ENCODE results near the gene RIPK4. TPM values are rescaled to one million over a fixed set of nuclear protein-coding genes. Genes with fewer than 3 reads are reported as not detected.

Gene RIPK4
- total RNA-seq, 1 donor: 0.31 TPM

DNA sequence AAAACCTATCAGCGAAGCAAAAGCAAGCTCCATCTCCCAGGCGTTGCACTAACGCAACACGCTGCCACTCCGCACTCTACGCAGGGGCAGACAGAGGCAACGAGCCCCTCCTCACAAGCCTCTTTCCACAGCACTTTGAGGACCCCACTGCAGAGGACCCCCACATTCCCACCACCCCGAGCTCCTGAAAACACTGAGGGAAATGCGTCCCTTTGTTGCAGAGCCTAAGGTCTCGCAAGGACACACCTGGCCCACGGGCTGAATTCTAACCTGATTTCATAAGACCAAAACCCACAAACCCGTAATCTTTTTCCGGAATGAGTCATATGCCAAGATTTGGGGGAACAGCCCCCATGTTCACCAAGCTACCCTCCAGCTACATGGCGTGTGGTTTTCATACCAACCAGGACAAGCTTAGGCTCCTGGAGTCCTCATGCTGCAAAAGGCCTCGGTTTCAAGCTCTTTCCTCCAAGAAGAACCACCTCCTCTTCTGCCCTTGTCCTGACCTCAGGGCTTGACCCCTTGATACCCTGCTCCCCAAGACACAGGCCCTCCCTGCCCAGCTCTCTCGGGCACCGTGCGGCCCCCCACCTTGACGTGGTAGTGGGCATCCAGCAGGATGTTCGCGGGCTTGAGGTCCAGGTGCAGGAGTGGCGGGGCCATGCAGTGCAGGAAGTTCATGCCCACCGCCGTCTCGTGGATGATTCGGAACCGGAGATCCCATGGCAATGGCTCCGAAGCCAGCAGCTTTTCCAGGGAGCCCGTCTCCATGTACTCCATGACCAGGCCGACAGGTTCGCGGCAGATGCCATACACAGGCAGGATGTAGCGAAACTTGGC is 10.7 kb downstream of the RIPK4 start:
- Histone ChIP-seq H3K27me3 (ENCODE audit: insufficient read depth, low read length) (peaks cover 3% of the 10 kb centered on the region), H3K4me1 (ENCODE audit: insufficient read depth, low read length) (peaks cover 20% of the 10 kb centered on the region), H3K4me3 (ENCODE audit: low read length) (no peak overlapping the region), H3K9me3 (ENCODE audit: low read depth, low read length) (no peaks in the 10 kb centered on the region)

DNA sequence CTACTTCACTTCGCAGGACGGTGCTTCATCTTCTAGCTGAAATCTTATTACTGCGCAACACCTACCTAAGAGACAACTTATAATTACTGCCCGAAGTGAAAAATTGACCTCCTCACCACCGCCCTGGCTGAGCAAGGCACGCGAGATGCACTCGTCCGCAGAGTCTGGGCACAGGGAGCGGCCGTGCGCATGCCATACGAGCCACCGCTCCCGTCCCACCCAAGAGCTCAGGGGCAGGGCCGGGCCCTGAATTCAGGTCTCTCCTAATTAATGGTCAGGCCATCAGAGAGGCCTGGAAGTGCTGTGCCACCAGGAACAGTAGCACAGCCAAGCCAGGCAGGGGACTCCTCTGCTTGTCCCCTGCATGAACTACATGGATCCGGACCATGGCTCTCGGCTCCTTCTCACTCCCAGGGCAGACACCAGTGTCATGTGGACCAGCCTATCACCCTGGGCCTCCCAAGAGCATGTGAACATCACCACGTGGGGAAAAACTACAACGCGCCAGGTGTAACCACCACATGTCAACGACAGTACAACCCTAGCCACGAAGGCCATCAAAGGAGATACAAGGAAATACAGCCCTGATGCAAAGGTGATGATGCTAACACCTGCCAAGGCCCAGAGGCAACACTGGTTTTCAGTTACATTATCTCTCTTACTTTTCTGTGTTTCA is 11.5 kb downstream of the RIPK4 start:
- Histone ChIP-seq H3K9me3 (ENCODE audit: low read depth, low read length) (no peaks in the 10 kb centered on the region), H3K27me3 (ENCODE audit: insufficient read depth, low read length) (no peaks in the 10 kb centered on the region), H3K4me1 (ENCODE audit: insufficient read depth, low read length) (peaks cover 12% of the 10 kb centered on the region), H3K4me3 (ENCODE audit: low read length) (no peak overlapping the region)

DNA sequence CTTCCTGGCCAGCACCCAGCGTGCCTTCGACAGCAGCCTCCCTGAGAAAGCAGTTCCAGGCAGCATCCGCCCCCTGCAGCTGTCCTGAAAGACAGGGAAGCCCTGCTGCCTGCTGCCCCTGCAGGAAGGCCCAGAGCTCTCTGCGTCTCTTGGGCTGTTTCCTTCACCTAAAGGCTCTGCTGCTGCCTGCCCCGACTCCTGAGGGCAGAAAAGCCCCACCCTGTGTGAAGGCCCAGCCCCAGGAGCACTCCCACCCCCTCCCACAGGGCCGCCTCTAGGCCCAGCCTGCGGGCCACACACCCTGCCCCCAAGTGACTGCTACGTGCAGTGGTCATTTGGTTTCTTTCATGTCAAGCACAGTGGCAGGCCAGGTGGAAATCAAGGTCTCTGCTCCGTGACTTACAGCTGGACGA is 12.4 kb downstream of the RIPK4 start:
- H3K9me3 ChIP-seq (ENCODE audit: low read depth, low read length): no peaks in the 10 kb centered on the region
- no peak overlapping the region for H3K4me3 ChIP-seq (ENCODE audit: low read length)
- H3K4me1 ChIP-seq (ENCODE audit: insufficient read depth, low read length): peaks cover 5% of the 10 kb centered on the region
- H3K27me3 ChIP-seq (ENCODE audit: insufficient read depth, low read length): no peaks in the 10 kb centered on the region

DNA sequence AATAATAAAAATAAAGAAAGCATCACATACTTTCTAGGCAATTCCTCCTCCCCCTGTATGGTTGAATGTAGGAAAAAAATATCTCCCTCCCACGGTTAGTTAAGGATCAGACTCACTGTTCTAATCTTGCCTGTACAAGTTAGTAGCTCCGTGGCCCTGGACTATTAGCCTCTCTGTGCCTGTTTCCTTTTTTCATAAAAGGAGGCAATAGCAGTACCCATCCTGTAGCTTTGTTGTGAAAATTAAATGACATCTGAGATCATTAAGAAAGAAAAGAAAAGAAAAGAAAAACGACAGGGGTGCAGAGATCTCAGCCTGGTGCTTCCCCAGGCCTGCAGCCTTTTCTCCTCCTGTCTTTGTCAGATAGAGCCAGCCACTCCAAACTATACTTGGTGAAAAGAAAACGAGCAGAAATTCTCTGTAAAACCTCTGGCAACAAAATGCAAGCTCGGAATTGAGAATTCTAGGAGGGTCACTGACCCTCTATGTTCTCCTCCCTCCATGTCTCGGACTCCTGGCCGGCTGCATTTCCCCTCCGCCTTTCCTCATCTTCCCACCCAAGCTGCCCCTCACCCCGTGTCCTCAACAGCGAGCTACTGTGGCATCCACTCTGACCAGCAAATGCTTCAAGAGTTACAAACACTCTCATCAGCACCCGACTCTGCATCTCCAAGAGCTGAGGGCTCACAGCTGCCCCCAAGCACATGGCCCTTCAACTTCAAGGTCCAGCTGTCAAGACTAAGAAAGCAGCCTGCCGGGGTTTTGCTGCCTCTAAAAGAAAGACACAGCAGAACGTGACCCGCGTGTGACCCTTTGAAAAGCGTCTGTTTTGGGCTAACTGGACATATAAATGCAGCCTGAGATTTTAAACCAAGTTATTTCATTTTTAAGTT is 13.6 kb downstream of the RIPK4 start:
- Histone ChIP-seq H3K4me3 (ENCODE audit: low read length) (no peak overlapping the region), H3K4me1 (ENCODE audit: insufficient read depth, low read length) (peaks cover 5% of the 10 kb centered on the region), H3K9me3 (ENCODE audit: low read depth, low read length) (no peaks in the 10 kb centered on the region), H3K27me3 (ENCODE audit: insufficient read depth, low read length) (no peaks in the 10 kb centered on the region)

DNA sequence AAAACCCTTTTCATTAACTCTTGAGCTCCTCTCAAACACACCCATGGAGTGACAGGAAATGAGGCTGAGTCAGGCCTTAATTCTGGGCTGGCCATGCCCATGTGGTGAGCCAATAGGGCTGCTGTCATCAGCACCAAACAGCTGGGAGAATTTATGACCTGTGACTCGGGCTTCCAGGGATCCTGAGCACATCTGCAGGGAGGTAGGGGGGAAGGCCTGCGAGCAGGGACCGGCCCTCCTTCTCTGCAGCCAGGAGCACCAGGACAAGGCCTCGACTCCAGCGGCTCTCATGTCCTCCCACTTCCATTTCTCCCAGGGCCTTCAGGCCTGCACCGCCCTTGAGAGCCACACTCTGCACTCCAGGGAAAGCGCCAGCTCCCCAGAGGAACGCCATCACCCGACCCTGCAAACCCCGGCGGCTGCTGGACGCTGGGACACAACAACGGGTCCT is 14.6 kb downstream of the RIPK4 start:
- no peaks in the 10 kb centered on the region for H3K27me3 ChIP-seq (ENCODE audit: insufficient read depth, low read length)
- H3K4me3 ChIP-seq (ENCODE audit: low read length): no peak overlapping the region
- peaks cover 5% of the 10 kb centered on the region for H3K4me1 ChIP-seq (ENCODE audit: insufficient read depth, low read length)
- H3K9me3 ChIP-seq (ENCODE audit: low read depth, low read length): no peaks in the 10 kb centered on the region

DNA sequence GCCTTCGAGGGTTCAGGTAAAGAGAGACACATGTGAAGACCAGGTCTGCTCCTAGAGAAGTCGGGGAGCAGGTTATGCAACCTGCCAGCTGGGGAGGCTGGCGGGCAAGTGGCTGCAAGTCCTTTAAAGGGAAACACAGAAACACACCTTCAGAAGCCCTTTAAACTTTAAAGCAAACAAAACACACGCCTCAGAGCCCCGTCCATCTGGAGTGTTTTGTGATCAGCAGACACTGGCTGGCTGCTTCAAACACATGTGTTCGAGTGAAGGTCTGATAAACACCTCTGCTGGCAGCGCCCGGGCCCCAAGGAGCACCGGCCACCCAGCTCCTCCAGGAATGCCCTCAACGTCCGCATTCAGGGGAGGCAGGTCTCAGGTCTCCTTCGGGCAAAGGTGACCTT is 15.2 kb downstream of the RIPK4 start:
- H3K4me1 ChIP-seq (ENCODE audit: insufficient read depth, low read length): peaks cover 5% of the 10 kb centered on the region
- H3K4me3 ChIP-seq (ENCODE audit: low read length): no peak overlapping the region
- no peaks in the 10 kb centered on the region for H3K27me3 ChIP-seq (ENCODE audit: insufficient read depth, low read length)
- H3K9me3 ChIP-seq (ENCODE audit: low read depth, low read length): no peaks in the 10 kb centered on the region

DNA sequence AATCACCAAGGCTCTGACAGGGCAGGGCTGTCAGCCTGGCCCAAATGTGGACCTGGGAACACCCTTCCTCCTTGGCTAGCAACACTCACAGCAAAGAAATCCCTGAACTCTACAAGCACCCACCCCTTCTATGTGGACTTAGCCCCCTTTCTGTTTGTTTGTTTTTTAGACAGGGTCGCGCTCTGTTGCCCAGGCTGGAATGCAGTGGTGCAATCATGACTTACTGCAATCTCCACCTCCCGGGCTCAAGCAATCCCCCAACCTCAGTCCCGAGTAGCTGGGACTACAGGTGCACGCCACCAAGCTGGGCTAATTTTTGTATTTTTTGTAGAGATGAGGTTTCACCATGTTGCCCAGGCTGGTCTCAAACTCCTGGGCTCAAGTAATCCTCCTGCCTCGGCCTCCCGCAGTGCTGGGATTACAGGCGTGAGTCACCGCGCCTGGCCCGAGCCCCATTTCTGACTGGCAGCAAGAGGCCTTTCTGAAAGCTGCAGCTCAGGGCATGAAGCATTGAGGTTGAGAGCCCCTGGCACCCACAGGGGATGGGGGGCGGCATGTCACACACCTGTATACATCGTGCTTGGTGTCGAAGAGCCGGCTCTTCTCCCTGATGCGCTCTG is 16.2 kb downstream of the RIPK4 start:
- H3K27me3 ChIP-seq (ENCODE audit: insufficient read depth, low read length): no peaks in the 10 kb centered on the region
- H3K4me3 ChIP-seq (ENCODE audit: low read length): no peak overlapping the region
- no peaks in the 10 kb centered on the region for H3K9me3 ChIP-seq (ENCODE audit: low read depth, low read length)
- H3K4me1 ChIP-seq (ENCODE audit: insufficient read depth, low read length): peaks cover 5% of the 10 kb centered on the region

DNA sequence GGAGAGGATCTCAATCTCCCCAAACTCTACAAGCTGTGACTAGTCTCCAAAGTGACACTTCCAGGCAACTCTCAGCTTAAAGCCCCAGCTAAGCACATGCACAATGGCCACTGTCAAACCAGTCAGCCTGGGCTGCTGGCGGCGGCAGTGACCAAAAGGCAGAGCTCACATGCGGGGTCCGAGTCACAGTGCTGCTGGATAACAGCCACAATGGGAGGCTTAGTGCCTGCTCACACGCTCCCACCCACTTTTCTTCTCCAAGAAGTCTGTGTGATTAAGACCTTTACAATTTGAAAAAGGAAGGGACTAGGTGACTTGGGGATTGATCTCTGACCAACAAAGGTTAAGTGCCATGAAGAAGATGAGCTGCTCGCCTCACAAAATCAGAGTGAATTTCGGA is 16.8 kb downstream of the RIPK4 start:
- no peaks in the 10 kb centered on the region for H3K9me3 ChIP-seq (ENCODE audit: low read depth, low read length)
- H3K4me1 ChIP-seq (ENCODE audit: insufficient read depth, low read length): peaks cover 5% of the 10 kb centered on the region
- no peak overlapping the region for H3K4me3 ChIP-seq (ENCODE audit: low read length)
- no peaks in the 10 kb centered on the region for H3K27me3 ChIP-seq (ENCODE audit: insufficient read depth, low read length)

DNA sequence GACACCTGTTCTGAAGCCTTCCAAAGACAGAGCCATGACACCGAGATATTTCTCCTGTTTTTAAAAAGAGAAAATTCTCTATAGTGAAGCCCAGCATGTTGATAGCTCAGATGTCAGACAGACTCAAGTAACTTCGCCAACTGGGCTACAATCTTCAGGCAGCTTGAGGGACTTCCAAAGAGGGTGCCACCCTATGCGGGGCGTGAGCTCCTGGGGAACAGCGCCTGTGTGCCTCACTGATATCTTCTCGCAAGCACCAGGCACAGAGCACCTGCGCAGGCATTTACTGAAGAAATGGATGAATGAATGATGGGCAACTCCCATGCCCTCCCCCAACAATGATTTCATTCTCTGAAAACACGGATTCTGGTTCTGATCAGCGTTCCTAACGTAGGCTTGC is 17.6 kb downstream of the RIPK4 start:
- Histone ChIP-seq H3K4me1 (ENCODE audit: insufficient read depth, low read length) (peaks cover 5% of the 10 kb centered on the region), H3K4me3 (ENCODE audit: low read length) (no peak overlapping the region), H3K27me3 (ENCODE audit: insufficient read depth, low read length) (no peaks in the 10 kb centered on the region), H3K9me3 (ENCODE audit: low read depth, low read length) (no peaks in the 10 kb centered on the region)

DNA sequence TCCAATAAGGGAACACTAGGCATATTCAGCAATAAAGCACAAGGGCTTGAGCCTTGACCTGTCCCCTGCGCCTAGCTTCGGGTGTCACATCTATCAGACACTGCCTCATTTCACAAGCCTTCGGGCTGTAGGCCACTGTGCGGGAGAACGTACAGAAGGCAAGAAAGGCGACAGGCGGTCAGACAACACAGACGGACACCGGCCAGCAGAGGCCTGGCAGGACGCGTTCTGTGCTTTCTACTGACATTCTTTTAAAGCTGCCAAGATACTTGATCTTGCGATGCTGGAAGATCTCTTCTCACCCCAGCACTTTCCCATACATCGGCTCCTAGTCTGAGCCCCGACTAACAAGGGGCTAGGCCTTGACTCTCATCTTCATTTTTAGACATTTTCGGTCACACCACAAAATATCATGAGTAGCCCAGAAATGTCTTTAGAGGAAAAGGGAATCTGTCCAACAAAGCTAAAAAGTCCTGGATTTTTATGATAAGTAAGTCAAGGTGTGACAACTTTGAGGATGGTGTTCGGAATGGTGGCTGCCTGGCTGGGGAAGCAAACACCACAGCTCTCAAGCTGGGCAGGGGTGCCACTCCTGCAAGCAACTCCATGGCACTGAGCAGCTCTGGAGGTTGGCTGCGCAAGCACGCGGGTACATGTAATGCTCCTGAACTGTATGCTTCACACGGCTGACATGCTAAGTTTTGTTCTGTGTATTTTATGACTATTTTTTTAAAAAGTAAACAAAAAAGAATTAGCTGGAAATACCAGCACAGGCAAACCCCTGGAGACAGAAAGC is 18.7 kb downstream of the RIPK4 start:
- no peak overlapping the region for H3K4me3 ChIP-seq (ENCODE audit: low read length)
- peaks cover 5% of the 10 kb centered on the region for H3K4me1 ChIP-seq (ENCODE audit: insufficient read depth, low read length)
- no peaks in the 10 kb centered on the region for H3K9me3 ChIP-seq (ENCODE audit: low read depth, low read length)
- H3K27me3 ChIP-seq (ENCODE audit: insufficient read depth, low read length): no peaks in the 10 kb centered on the region

DNA sequence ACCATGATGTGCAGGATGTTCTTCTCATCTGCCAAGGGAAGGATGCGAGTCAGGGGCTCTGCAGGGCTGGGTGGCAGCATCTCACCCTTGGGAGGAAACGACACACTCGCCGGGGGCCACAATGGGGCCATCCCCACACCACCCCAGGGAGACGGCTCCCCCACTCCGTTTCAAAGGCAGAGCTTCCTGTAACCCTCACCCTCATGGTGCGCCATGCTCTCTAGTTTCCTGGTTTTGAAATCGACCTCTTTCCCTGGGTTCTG is 20.2 kb downstream of the RIPK4 start:
- H3K27me3 ChIP-seq (ENCODE audit: insufficient read depth, low read length): no peaks in the 10 kb centered on the region
- H3K4me1 ChIP-seq (ENCODE audit: insufficient read depth, low read length): no peaks in the 10 kb centered on the region
- H3K9me3 ChIP-seq (ENCODE audit: low read depth, low read length): no peaks in the 10 kb centered on the region
- no peak overlapping the region for H3K4me3 ChIP-seq (ENCODE audit: low read length)

DNA sequence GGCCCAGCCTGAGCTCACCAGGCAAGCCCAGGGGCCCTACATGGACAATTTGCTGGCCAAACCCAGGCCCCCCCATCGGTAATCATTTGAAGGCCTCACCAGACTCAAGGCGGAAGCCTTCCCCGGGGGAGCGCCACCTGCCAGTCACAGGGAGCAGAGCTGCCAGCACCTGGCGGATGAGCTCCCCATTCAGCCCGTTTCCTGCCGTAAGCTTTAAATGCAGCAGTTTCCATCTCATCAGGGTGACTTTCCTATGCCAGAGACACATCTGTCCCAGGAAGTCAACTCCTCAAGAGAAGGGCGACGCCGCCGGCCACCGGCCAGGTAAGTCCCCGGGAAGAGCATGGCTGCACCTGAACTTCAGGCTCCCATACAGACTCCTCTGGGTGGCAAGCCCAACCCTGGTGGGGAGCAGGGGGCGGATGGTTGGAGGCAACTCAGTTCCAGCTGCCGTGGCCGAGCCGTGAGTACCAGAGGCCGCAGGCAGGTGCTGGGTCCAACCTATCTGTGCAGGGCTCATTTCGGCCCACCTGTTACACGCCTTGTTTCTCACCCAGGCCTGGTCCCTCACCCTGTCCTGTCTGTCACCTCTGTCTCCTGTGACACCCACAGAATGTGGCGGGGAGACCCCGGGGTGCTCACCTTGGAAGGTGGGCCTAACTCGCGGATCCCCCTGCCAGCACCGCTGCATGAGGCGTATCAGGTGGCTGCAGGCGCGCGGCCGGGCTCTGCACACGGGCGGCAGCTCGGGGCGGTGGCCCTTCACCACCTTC is 20.7 kb downstream of the RIPK4 start:
- H3K4me3 ChIP-seq (ENCODE audit: low read length): no peak overlapping the region
- no peaks in the 10 kb centered on the region for H3K4me1 ChIP-seq (ENCODE audit: insufficient read depth, low read length)
- no peaks in the 10 kb centered on the region for H3K9me3 ChIP-seq (ENCODE audit: low read depth, low read length)
- no peaks in the 10 kb centered on the region for H3K27me3 ChIP-seq (ENCODE audit: insufficient read depth, low read length)

DNA sequence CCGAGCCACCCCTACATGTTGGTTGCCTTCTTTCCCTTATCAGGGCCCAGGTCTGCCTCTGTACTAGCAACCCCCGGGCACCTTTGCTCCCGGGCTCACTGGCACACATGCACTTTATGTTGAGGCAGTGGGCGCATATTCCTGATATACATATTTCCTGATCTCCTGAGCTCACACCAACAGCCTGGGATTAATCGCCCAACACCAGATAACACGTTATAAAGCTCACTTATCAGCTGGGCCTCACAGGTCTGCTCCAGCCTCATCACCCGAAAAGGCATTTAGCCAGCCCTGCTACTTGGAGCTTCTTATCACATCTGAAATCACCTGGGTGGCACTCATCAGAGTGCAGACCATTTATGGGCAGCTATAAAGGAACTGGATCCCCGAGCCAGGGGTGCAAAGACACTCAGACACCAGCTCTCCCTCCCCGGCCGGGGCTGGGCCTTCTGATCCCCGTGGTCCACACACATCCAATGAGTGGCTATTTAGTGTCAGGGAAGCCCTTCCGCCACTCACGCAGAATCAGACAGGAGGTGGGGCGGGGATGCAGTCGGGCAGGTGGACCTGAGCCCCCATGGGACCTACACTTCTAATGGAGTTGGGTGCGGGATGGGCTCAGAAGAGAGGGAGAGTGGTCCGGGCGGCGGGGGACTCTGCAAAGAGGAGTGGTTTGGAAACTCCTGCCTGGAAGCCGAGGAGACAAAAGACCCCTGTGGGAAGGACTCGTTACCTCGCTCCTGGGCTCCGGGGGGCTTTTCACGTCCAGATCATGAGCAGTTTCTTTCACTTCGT is 21.6 kb downstream of the RIPK4 start:
- H3K4me3 ChIP-seq (ENCODE audit: low read length): no peak overlapping the region
- H3K27me3 ChIP-seq (ENCODE audit: insufficient read depth, low read length): no peaks in the 10 kb centered on the region
- H3K4me1 ChIP-seq (ENCODE audit: insufficient read depth, low read length): no peaks in the 10 kb centered on the region
- H3K9me3 ChIP-seq (ENCODE audit: low read depth, low read length): no peaks in the 10 kb centered on the region

All from mononuclear cell (primary cell).